IPS-NIHi7 (cell line): ENCODE results near the gene IMPA2.
"Not testable (repeated sequence)": the region's sequence is repeated elsewhere in the genome, so short reads cannot be mapped to it uniquely, and the experiment has no call there.

ENCODE experiments used
- DNase-seq: peaks from one replicate; pipeline ENCODE4 v3.0.0; 2012; ENCODE audit warnings: mixed read lengths; ENCODE audit errors: extremely low spot score

Gene IMPA2

DNA sequence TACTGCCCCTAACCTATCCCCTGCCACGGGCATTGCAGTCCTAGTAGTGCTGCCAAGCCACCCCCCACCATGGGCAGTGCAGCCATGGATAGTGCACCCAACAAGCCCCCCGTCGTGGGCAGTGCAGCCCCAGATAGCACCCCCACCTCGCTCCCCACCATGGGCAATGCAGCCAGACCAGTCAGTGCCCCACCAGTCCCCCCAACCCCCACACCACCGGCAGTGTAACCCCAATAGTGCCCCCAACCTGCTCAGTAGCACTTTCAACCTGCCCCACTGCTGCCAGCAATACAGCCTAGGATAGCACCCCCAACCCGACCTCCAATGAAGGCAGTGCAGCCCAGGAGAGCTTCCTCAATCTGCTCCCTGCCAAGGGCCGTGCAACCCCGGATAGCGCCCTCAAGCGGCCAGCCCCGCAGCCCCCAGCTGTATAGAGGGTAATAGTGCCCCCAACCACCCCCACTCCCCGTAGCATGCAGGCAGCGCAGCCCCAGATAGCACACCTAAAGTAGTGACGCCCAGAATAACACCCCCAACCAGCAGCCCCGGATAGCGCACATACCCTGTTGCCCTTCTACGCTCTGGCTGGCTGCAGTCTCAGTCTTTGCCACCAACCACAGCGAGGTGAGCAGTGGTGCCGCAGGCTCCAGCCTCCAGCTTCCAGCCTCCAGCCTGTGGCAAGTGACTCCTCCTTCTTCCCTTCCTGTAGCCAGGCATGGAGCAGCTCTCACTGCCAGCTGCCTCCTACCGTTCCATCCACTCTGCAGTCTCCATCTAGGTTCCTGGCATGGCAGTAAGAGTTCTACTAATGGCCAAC, 66.9 kb downstream of the IMPA2 start:
- no peak for DNase-seq

DNA sequence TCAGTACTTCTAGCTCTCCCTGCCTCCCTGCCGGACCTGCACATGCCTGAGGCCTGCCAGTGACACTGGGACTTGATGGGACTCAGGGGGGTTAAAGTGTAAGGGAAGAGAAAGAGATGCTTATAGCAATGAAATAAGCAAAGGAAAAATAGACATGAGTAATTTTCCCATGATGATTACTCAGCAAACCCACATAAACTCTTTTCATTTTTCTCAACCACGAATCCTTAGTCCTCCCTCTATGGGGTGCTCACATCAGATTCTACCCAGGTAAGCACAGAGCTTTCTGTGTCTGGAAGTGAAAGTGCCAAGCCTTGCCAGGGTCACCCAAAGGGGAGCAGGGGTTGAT, 67.5 kb downstream of the IMPA2 start:
- no peak for DNase-seq

GRCh38 chr18:12049978-12050811, 68.9 kb downstream of the IMPA2 start:
- no peak for DNase-seq

DNA sequence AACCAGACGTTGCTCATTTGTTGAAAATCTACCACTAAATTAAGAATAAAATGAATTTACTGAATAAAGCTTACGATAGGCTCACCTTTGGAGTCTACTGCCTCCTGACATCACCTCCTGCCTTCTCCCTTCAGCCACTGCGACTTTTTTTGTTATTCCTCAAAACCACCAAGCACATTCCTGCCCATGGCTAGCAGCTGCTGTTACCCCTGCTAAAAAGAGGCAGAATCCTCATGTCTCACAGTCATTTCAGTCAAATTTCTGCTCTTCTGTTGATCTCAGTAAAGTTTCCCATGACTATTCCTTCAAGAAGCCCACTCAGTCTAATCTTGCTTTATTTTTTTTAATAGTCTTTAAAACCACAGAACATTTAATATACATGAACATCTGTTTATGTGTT, 71.6 kb downstream of the IMPA2 start:
- DNase-seq, result no peak

GRCh38 chr18:12053289-12053688, 72.0 kb downstream of the IMPA2 start:
- no peak for DNase-seq

DNA sequence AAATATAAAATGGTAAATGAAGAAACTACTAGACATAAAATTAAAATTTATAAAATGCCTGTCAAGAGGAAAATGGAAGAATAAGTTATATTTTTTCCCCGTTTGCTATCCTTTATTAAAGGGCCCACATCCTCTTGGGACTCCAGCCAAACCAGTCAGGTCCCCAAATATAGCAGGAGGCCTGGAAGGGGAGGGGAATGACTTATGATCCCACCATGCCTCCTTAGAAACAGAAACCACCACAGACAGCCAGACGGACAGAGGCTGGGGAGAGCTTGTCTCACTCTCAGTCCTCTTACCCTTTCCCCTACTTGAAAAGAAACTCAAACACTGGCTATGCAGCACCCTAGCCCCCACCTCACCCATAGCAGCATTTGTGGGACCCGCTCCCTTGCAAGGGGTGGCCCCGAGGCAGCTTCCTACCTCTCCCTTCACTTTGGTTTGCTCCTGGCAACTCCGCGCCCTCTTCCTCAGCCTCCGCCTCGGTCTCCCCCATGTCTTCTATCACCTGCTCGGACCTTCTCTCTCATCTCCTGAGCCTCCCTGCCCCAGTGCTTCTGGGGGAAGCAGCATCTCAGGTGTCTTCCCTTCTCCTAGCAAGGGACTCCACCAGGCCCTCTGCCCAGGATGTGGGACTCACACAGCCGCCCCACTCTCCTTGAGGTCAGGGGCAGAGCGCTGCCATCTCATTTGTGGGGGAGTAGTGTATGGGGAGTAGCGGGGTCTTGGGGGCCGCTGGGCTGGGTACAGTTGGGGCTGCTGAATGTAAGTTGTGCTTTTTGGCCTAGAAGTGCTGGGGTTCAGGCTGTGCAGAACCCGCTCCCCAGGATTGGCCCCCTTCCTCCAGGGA, 75.0 kb downstream of the IMPA2 start:
- DNase-seq, result no peak

DNA sequence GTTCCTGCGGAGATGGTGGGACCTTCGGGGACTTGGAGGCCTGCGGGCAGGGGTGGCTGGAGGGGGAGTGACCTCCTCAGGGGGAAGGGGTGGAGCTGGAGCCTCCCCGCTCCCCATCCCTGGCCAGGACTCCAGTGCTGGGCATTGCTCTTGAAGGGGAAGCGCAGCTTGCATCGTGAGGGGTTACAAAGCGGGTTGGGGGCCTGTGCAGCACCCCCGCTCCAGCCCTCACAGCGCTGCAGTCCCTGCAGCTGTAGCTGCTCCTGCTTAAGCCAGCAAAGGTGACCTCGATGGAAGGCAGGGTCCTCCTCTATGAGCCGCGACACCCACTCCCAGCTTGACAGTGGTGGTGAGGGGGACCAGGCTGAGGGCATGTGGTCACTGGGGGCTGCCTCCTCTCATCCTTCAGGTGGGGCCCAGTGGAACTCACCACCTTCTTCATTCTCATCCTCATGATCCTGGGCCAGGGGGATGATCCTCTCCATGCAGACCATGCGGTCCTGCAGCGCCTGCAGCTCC, 75.6 kb downstream of the IMPA2 start:
- no peak for DNase-seq

DNA sequence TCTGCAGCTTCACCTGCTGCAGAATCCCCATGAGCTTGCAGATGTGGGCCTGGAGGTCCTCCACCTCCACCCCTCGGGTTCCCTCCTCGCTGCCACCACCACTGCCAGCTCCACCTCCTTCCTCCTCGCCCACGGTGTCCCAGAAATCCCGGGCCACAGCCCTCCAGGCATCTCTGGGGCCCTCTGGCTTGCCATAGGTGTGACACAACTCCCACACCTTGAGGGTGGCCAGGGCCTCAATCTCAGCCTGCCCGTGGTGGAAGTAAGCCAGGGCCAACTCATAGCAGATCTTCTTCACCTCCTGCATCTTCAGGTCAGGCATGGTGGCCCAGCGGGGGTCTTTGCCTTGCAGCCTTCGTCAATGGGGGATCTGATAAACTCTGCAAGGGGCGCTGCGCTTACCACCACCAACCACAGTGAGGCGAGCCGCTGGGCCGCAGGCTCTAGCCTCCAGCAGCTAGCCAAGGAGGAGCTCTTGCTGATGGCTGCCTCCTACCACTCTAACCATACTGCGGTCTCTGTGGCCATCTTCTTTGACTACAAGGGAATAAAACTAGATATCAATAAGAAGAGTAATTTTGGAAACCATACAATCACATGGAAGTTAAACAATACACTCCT, 76.2 kb downstream of the IMPA2 start:
- DNase-seq, result no peak

GRCh38 chr18:12059334-12060181, 78.3 kb downstream of the IMPA2 start:
- no peak for DNase-seq

DNA sequence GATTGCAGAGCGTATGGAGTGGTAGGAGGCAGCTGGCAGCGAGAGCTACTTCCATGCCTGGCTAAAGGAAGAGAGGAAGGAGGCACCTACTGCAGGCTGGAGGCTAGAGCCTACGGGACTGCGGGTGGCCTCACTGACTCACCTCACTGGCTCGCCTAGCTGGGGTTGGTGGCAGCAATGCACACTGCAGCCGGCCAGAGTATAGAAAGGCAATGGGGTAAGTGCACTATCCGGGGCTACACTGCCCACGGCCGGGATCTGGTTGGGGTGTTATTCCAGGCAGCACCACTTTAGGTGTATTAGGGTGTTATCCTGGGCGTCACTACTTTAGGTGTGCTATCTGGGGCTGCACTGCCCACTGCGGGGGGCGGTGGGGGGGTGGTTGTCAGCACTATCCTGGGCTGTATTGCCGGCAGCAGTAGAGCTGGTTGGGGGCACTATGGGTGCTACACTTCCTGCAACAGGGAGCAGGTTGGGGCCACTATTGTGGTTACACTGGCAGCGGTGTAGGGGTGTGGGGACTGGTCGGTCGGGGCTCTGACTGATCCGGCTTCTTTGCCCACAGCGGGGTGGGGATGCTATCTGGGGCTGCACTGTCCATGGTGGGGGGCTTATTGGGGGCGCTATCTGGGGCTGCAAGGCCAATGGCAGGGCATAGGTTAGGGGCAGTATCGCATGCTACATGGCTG, 79.0 kb downstream of the IMPA2 start:
- no peak for DNase-seq

DNA sequence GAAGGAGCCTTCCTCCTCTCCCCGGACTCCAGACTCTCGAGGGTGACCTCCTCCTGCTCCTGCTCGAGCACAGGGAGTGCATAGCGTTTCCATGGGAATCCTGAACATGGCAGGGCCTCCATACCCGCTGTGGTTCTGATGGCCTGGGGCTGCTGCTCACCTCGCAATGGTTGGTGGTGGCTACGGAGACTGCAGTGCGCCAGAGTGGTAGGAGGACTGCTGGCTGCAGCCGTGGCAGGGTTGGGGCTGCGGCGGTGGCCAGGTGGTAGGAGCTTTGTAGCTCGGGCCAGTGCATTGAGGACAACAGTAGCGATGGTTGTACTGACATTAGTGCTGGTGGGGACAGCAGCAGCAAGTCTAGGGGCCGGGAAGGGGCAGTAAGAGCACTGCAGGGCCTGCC, 80.4 kb downstream of the IMPA2 start:
- no peak for DNase-seq

GRCh38 chr18:12062974-12063373, 81.7 kb downstream of the IMPA2 start:
- no peak for DNase-seq

- no peak for DNase-seq
These were observed 82.9 kb downstream of the IMPA2 start for GRCh38 chr18:12064086-12064763.

DNA sequence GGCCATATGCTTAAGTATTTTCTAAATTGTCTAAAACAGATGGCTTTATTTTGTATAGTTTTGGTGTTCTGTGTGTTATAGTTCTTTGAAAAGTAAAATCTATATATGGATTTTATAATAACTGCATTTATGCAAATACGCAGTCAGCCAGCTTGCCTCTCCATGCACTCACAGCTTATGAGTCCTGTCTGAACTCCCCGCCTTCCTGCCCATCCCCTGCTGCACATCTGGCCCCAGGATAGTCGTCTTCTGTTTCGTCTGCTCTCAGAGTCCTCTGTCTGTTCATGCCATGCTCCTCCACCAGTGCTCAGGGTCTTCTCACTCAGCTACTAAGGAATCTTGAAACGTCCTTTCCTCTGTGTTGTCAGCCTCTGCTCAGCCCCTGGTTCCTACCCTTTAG, 84.1 kb downstream of the IMPA2 start:
- no peak for DNase-seq

DNA sequence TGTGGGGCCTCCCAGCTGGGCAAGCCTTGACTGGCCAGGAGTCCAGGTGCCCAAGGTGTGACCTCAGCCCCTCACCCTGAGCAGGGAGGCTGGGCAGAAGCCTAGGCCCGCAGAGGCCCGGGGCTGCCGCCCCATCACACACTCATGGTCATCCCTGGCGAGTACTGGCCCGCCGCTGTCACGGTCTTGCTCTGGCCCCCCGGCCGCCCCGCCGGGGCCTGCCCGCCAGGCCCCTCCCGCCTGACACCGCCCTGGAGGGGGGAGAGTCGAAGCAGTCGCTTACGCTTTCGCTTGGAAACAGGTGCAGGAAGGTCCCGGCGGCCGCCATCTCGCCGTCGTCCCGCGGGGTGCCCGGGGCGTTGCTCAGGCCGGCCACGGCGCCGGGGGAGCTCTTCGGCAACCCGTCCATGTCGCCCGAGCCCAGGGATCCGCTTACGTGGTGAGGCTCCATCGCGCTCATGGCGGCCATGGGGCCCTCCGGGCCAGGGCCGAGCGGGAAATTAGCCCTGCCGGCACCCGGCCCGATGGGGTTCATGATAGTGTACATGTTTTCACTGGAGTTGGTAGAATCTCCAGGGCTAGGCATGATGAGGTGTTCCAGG, 85.7 kb downstream of the IMPA2 start:
- no peak for DNase-seq

DNA sequence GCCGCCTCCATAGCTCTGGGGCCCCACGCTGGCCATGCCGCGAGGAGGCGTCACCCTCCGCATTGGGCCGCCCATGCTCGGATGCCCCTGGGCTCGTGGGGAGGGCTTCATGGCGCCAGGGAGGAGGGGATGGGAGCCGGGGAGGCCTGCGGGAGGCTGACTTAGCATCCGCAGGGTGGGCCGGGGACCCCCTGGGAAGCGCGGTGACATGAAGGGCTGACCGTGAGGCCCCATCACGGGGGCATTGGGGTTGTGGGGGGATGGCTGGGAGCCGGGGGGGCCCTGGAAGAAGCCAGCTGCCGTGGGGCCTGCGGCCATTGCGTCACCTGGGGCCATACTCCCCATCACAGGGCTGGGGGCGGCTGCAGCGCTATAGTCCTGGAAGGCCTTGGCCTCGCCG, 86.4 kb downstream of the IMPA2 start:
- DNase-seq, result no peak

GRCh38 chr18:12068316-12068949, 87.1 kb downstream of the IMPA2 start:
- DNase-seq, result not testable (repeated sequence)

GRCh38 chr18:12068950-12069320, 87.6 kb downstream of the IMPA2 start:
- DNase-seq, result no peak

- DNase-seq, result not testable (repeated sequence)
These were observed 89.8 kb downstream of the IMPA2 start for GRCh38 chr18:12071066-12071465.
